Activated naive CD4-positive, alpha-beta T cell treated with anti-CD3 and anti-CD28 coated beads, Interleukin-2, amount 10 ng/mL, durations not matched to agents 7 days and 5 days (primary cell): Measurements from ENCODE around the gene SEPTIN11.

ENCODE experiments used
- CTCF ChIA-PET: fragments of 350-600 bp; sonication (Branson Sonifier 250); formaldehyde crosslinking; loops from one replicate; lab custom pipeline; 2021; ENCODE audit warnings: antibody characterized with exemption; lab: Charles Lee
- DNase-seq: peaks from one replicate; pipeline ENCODE4 v3.0.0-alpha.2; 2020
- H3K27ac Mint-ChIP-seq: one replicate; pipeline ENCODE4 v1.8.0; 2021; ENCODE audit warnings: mild to moderate bottlenecking, moderate library complexity, mixed read lengths
- H3K27me3 Mint-ChIP-seq: one replicate; pipeline ENCODE4 v1.8.0; 2021; ENCODE audit warnings: mild to moderate bottlenecking, mixed read lengths
- H3K36me3 Mint-ChIP-seq: one replicate; pipeline ENCODE4 v1.8.0; 2021; ENCODE audit warnings: mixed read lengths
- H3K4me1 Mint-ChIP-seq: one replicate; pipeline ENCODE4 v1.8.0; 2021; ENCODE audit warnings: mixed read lengths
- H3K4me3 Mint-ChIP-seq: one replicate; pipeline ENCODE4 v1.8.0; 2021; ENCODE audit warnings: mild to moderate bottlenecking, moderate library complexity, mixed read lengths
- H3K9me3 Mint-ChIP-seq: one replicate; pipeline ENCODE4 v1.8.0; 2021; ENCODE audit warnings: mixed read lengths

The SEPTIN11 gene

DNA sequence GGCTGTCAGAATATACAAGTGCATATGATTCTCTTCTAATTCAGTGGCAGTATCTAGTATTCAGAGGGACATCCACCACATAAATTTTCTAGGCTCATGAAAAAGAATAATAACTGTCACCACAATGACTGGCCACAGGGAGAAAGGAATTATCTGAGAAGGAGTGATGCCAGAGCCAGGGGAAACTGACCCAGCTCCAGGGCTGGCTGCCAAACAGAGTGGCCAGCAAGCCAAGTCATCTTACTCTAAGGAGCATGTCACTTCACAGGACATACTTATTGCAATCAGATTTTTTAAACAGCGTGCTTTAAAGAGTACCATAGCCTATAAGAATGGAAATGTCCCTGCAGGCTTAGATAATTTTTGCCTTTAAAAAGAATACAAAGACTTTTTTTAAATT lies 5.8 kb upstream of the SEPTIN11 start:
- H3K27ac Mint-ChIP-seq: no peak overlapping the region
- no peak for DNase-seq
- peaks cover 3% of the 10 kb centered on the region for H3K4me1 Mint-ChIP-seq
- H3K4me3 Mint-ChIP-seq: no peak overlapping the region
- peaks cover 42% of the 10 kb centered on the region for H3K27me3 Mint-ChIP-seq
- H3K36me3 Mint-ChIP-seq: no peaks in the 10 kb centered on the region
- CTCF ChIA-PET: interaction anchor here (1.4 kb wide), 1 partner anchor 103 kb away, joined by 3 read pairs; no protein-coding TSS in a partner anchor
- H3K9me3 Mint-ChIP-seq: no peaks in the 10 kb centered on the region

DNA sequence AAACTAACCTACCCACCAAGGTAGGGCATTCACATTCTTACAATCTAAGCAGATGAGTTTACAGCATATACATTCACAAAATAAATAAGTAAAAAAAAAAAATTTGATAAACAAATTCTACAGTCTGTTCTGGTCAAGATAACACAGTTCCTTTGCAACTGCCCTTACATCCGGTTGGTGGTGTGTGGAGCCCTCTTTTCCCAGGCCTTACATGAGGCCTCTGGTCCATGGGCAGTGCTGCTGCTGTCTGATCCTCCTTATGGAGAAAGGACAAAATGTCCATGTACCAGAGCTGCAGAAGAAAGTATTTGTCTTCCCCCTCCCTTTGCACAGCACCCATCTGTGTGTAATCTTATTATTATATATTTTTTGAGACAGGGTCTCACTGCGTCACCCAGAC lies 2.2 kb upstream of the SEPTIN11 start:
- Mint-ChIP-seq H3K27ac (no peak overlapping the region), H3K9me3 (no peaks in the 10 kb centered on the region), H3K36me3 (peaks cover 5% of the 10 kb centered on the region), H3K27me3 (peaks cover 64% of the 10 kb centered on the region), H3K4me1 (peaks cover 15% of the 10 kb centered on the region), H3K4me3 (no peak overlapping the region)
- CTCF ChIA-PET: no interaction called here
- DNase-seq: no peak

- H3K36me3 Mint-ChIP-seq: peaks cover 5% of the 10 kb centered on the region
- no peaks in the 10 kb centered on the region for H3K9me3 Mint-ChIP-seq
- CTCF ChIA-PET: no interaction called here
- H3K27ac Mint-ChIP-seq: no peak overlapping the region
- H3K27me3 Mint-ChIP-seq: peaks cover 59% of the 10 kb centered on the region
- peak overlapping the region; percentile 88 for H3K4me3 Mint-ChIP-seq
- peak; percentile 75 for DNase-seq
- H3K4me1 Mint-ChIP-seq: peaks cover 15% of the 10 kb centered on the region
These were observed 893 bp upstream of the SEPTIN11 start for GRCh38 chr4:76948443-76949275.

- Mint-ChIP-seq H3K36me3 (peaks cover 5% of the 10 kb centered on the region), H3K4me1 (peaks cover 15% of the 10 kb centered on the region), H3K9me3 (no peaks in the 10 kb centered on the region), H3K27ac (peak overlapping the region; percentile 62), H3K4me3 (peak overlapping the region; percentile 88), H3K27me3 (peaks cover 61% of the 10 kb centered on the region)
- peak; percentile 62 for DNase-seq
- CTCF ChIA-PET: interaction anchor here (1.5 kb wide), 1 partner anchor 95 kb away, joined by 3 read pairs; no protein-coding TSS in a partner anchor
These were observed 752 bp downstream of the SEPTIN11 start for GRCh38 chr4:76950052-76950955.

DNA sequence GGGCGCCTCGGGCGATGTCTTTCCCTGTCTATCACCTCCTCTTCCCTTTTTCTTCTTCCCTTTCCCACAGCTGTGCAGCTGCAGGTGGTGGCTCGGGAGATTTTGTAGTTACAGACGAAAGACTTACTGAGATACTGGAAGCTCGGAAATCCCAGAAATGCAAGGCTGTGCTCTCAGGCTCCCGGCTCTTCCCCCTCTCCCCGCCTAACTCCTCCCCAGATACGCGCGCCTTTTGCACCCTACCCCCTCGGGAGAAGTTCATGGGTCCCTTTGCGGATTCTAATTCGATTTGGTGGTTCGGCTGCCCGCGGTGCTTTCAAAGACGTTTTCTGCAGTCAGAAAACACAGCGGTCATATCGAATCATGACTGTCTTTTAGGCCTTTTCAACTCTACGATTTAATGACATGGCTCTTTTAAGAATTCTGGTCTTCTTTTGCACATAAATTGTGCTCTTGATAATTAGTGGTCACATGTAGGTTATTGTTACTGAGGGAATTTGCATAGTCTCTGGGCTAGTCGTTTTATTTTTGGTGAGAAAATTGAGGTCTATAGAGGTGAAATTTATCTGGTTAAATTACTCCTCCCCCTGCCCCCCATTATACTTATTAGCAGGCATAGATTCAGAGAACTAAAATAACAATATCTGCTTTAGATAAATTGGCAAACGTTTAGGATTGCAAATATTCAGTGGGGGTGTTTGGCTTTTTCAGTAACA lies 1.6 kb downstream of the SEPTIN11 start:
- Mint-ChIP-seq H3K27me3 (peaks cover 57% of the 10 kb centered on the region), H3K27ac (no peak overlapping the region)
- CTCF ChIA-PET: interaction anchor here (2.0 kb wide), 1 partner anchor 32 kb away, joined by 4 read pairs; no protein-coding TSS in a partner anchor

DNA sequence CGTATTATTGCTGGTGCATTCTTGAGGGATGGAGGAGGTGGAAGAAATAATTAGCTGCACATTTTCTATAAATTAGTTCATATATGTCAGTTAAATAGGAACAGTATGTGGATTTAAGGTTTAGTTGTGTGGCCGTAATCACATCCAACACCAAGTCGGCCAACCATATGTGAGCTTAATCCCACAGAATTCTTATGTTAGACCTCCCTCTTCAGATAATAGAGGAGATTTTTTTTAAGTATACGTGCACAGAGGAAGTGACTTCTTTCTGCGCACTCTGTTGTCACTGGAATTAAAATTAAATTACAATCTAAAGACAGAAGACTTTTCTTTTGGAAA lies 2.1 kb downstream of the SEPTIN11 start:
- H3K4me1 Mint-ChIP-seq: peaks cover 15% of the 10 kb centered on the region
- CTCF ChIA-PET: interaction anchor here (1.5 to 2.0 kb wide), 2 partner anchors 26 to 31 kb away, joined by 4 to 5 read pairs; no protein-coding TSS in a partner anchor
- no peak overlapping the region for H3K27ac Mint-ChIP-seq
- H3K9me3 Mint-ChIP-seq: no peaks in the 10 kb centered on the region
- H3K4me3 Mint-ChIP-seq: peak overlapping the region; percentile 88
- H3K27me3 Mint-ChIP-seq: peaks cover 56% of the 10 kb centered on the region
- peaks cover 5% of the 10 kb centered on the region for H3K36me3 Mint-ChIP-seq
- no peak for DNase-seq

More for the DNA sequence above, 1.6 kb downstream of the SEPTIN11 start:
- H3K4me3 Mint-ChIP-seq: peak overlapping the region; percentile 88
- H3K4me1 Mint-ChIP-seq: peaks cover 15% of the 10 kb centered on the region
- DNase-seq: peak; percentile 24
- peaks cover 5% of the 10 kb centered on the region for H3K36me3 Mint-ChIP-seq
- H3K9me3 Mint-ChIP-seq: no peaks in the 10 kb centered on the region

- no peak overlapping the region for H3K27ac Mint-ChIP-seq
- no peak overlapping the region for H3K4me3 Mint-ChIP-seq
- peaks cover 54% of the 10 kb centered on the region for H3K27me3 Mint-ChIP-seq
- peaks cover 5% of the 10 kb centered on the region for H3K36me3 Mint-ChIP-seq
- no peak for DNase-seq
- H3K4me1 Mint-ChIP-seq: peaks cover 15% of the 10 kb centered on the region
- CTCF ChIA-PET: interaction anchor here (1.2 to 2.0 kb wide), 3 partner anchors 10 to 31 kb away, joined by 3 to 5 read pairs (median 4); no protein-coding TSS in a partner anchor
- H3K9me3 Mint-ChIP-seq: no peaks in the 10 kb centered on the region
These were observed 2.5 kb downstream of the SEPTIN11 start for GRCh38 chr4:76952071-76952470.

- Mint-ChIP-seq H3K9me3 (no peaks in the 10 kb centered on the region), H3K36me3 (peaks cover 5% of the 10 kb centered on the region), H3K27ac (no peak overlapping the region), H3K27me3 (peaks cover 50% of the 10 kb centered on the region), H3K4me3 (no peak overlapping the region), H3K4me1 (peaks cover 15% of the 10 kb centered on the region)
- no peak for DNase-seq
- CTCF ChIA-PET: interaction anchor here (0.6 to 2.0 kb wide), 4 partner anchors 11 to 119 kb away, joined by 3 to 5 read pairs (median 4); no protein-coding TSS in a partner anchor
These were observed 3.4 kb downstream of the SEPTIN11 start for GRCh38 chr4:76952656-76953582.

- CTCF ChIA-PET: no interaction called here
- Mint-ChIP-seq H3K36me3 (peaks cover 5% of the 10 kb centered on the region), H3K4me1 (peaks cover 10% of the 10 kb centered on the region)
These were observed 4.4 kb downstream of the SEPTIN11 start for GRCh38 chr4:76953956-76954355.

GRCh38 chr4:76954489-76954888 lies 4.9 kb downstream of the SEPTIN11 start:
- Mint-ChIP-seq H3K27me3 (peaks cover 39% of the 10 kb centered on the region), H3K4me1 (peaks cover 10% of the 10 kb centered on the region), H3K36me3 (peaks cover 5% of the 10 kb centered on the region), H3K9me3 (no peaks in the 10 kb centered on the region), H3K4me3 (no peak overlapping the region), H3K27ac (no peak overlapping the region)
- DNase-seq: no peak
- CTCF ChIA-PET: no interaction called here

More at GRCh38 chr4:76953956-76954355, 4.4 kb downstream of the SEPTIN11 start:
- H3K9me3 Mint-ChIP-seq: no peaks in the 10 kb centered on the region
- H3K4me3 Mint-ChIP-seq: no peak overlapping the region
- peaks cover 44% of the 10 kb centered on the region for H3K27me3 Mint-ChIP-seq
- H3K27ac Mint-ChIP-seq: no peak overlapping the region
- DNase-seq: no peak

DNA sequence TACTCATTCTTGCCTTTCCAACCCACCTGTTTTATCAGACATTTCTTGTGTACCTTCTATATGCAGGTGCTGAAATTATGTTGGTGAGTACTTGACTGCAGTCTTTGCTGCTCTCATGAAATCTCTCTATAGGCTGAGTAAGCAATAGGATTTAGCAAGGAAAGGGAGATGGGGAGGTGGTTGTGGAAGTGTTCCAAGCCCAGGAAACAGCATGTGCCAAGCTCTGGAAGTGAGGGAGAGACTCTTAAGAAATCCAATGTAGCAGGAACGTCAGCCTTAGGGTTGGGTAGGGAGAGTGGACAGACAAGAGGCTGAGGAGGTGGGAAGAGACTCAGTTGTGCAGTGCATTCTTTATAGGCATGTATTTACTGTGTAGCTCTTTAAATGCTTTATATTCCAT lies 5.6 kb downstream of the SEPTIN11 start:
- peaks cover 32% of the 10 kb centered on the region for H3K27me3 Mint-ChIP-seq
- H3K4me3 Mint-ChIP-seq: no peak overlapping the region
- H3K4me1 Mint-ChIP-seq: peaks cover 10% of the 10 kb centered on the region
- H3K9me3 Mint-ChIP-seq: no peaks in the 10 kb centered on the region
- H3K27ac Mint-ChIP-seq: no peak overlapping the region
- CTCF ChIA-PET: no interaction called here
- DNase-seq: no peak
- peaks cover 4% of the 10 kb centered on the region for H3K36me3 Mint-ChIP-seq

- DNase-seq: no peak
- no peak overlapping the region for H3K4me3 Mint-ChIP-seq
- no peak overlapping the region for H3K27ac Mint-ChIP-seq
- CTCF ChIA-PET: no interaction called here
- H3K4me1 Mint-ChIP-seq: peaks cover 2% of the 10 kb centered on the region
- H3K36me3 Mint-ChIP-seq: no peaks in the 10 kb centered on the region
- H3K9me3 Mint-ChIP-seq: no peaks in the 10 kb centered on the region
- H3K27me3 Mint-ChIP-seq: peaks cover 18% of the 10 kb centered on the region
These were observed 7.6 kb downstream of the SEPTIN11 start for GRCh38 chr4:76957004-76957738.
